ENCODE results near the gene BARHL1.

BARHL1 gene

DNA sequence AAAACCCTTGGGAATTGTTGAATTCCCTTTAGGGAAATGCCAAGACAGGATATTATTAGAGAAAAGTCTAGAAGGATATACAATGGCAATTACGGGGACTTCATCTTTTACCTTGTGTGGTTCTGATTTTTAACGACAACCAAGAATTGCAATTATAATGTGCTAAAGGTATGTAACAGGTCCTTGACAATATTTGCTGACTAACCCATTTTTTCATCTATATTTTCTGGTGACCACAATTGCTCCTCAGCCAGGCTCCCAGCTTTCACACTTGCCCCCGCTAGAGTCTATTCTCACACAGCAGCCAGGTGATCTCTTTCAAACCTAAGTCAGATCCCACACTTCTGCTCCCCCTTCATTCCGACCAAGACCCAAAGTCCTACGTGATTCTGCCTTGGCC is 34.3 kb downstream of the BARHL1 start:
- CTCF ChIA-PET: no interaction called here
- POLR2A ChIA-PET: no interaction called here
- DNase-seq (ENCODE audit: extremely low spot score): no peak
- TF ChIP-seq, protein P1, sequence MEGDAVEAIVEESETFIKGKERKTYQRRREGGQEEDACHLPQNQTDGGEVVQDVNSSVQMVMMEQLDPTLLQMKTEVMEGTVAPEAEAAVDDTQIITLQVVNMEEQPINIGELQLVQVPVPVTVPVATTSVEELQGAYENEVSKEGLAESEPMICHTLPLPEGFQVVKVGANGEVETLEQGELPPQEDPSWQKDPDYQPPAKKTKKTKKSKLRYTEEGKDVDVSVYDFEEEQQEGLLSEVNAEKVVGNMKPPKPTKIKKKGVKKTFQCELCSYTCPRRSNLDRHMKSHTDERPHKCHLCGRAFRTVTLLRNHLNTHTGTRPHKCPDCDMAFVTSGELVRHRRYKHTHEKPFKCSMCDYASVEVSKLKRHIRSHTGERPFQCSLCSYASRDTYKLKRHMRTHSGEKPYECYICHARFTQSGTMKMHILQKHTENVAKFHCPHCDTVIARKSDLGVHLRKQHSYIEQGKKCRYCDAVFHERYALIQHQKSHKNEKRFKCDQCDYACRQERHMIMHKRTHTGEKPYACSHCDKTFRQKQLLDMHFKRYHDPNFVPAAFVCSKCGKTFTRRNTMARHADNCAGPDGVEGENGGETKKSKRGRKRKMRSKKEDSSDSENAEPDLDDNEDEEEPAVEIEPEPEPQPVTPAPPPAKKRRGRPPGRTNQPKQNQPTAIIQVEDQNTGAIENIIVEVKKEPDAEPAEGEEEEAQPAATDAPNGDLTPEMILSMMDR (IDR thresholded peaks at IDR 0.05; ENCODE audit: control extremely low read depth, extremely low read depth, low read depth, missing control alignments): no peak

DNA sequence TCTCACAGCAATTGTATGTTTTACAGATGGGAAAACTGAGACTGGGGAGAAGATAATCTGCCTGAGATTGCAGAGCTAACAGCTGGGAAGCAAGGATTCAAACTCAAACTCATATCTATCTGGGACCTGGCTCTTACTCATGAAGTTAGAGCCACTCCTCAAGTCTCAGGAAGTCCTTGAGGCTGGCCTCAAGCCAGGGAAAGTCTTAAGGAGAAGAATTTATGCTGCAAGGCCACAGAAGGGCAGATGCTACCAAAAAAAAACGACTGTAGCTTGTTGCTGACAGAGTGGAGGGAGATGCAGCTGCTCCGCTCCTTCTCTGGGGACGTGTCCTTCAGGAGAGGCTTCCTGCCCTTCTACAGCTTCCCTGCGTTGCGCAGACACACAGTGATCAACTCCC is 39.8 kb downstream of the BARHL1 start:
- ChIA-PET CTCF (interaction anchor here (0.6 to 0.8 kb wide), 3 partner anchors 15 to 151 kb away, joined by 3 read pairs; no protein-coding TSS in a partner anchor), POLR2A (no interaction called here)
- DNase-seq (ENCODE audit: extremely low spot score): no peak
- TF ChIP-seq, protein P1 (IDR thresholded peaks at IDR 0.05; ENCODE audit: control extremely low read depth, extremely low read depth, low read depth, missing control alignments): no peak

DNA sequence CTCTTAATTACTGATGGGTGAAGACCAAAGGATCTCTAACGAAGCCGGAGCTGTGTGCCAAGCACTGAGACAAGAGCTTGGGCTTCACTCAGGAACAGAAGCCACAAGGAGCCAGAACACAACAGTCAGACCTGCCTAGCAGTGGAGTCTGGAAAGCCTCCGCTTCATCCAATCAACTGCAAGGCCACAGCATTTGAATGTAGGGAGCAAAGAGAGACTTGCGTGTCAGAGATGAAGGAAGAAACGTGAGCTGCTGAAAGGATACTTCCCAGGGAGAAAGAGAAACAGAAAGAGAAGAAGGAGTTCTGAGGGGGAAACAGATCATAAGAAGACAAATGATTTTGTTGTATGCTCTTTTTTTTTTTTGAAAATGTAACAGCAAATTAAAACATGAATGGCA is 43.9 kb downstream of the BARHL1 start:
- POLR2A ChIA-PET: no interaction called here
- no peak for DNase-seq (ENCODE audit: extremely low spot score)
- TF ChIP-seq, protein P1 (IDR thresholded peaks at IDR 0.05; ENCODE audit: control extremely low read depth, extremely low read depth, low read depth, missing control alignments): no peak
- CTCF ChIA-PET: no interaction called here

DNA sequence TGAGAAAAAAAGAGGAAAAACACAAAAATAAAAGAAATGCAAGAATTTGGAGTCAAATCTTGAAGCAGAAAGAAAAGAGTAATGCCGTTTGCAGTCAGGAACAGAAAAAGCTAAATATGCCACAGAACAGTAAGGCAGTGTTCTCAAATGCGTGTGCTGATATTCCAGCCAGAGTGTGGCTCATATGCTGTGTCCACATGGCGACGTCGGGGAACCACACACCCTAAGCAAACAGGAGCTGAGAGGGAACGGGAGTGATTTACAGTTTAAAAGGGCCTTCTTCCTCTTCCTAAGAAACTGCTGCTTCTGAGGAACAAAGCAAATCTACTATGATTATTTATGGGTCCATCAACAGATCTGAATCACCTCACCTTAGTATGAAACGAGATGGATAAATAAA is 44.7 kb downstream of the BARHL1 start:
- DNase-seq (ENCODE audit: extremely low spot score): no peak
- ChIA-PET POLR2A (no interaction called here), CTCF (no interaction called here)
- TF ChIP-seq, protein P1 (IDR thresholded peaks at IDR 0.05; ENCODE audit: control extremely low read depth, extremely low read depth, low read depth, missing control alignments): no peak

DNA sequence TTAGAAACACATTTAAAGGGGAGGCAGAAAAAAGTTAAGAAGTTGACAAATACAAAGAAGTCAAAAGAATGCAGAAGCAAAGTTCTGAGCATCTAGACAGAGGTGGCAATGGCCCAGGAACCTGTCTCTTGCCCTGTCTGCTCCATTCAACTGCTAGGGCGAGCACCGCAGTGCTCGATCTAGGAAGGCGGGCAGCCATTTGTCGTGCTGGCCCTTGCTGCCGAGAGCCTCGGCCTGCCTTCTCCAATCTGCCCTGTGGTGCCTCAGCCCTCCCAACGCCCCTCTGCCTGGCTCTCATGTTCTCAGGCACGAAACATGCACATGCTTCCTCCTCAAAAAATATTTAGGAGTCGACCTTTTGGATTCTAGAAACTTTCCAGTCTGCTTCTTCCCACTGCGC is 45.2 kb downstream of the BARHL1 start:
- TF ChIP-seq, protein P1 (IDR thresholded peaks at IDR 0.05; ENCODE audit: control extremely low read depth, extremely low read depth, low read depth, missing control alignments): no peak
- no peak for DNase-seq (ENCODE audit: extremely low spot score)
- CTCF ChIA-PET: no interaction called here
- POLR2A ChIA-PET: no interaction called here

DNA sequence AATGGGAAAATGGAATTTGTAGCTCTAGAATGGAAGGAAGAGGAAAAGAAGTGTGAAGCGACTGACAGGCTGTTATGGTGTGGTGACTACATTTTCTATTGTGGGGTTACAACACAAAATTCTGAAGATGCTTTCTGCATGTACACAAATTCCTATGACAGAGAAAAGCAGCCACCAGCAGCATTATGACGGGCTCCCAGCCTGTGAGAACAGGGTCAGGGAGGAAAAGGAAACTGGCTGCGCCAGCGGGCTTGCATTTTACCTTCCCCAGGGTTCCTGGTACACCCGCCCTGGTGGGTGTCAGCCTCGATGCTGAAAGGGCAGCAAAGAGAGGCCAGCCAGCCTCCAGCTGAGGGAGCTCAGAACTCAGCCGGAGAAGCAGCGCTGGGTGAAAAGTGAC is 46.3 kb downstream of the BARHL1 start:
- DNase-seq (ENCODE audit: extremely low spot score): no peak
- POLR2A ChIA-PET: no interaction called here
- TF ChIP-seq, protein P1 (IDR thresholded peaks at IDR 0.05; ENCODE audit: control extremely low read depth, extremely low read depth, low read depth, missing control alignments): no peak
- CTCF ChIA-PET: no interaction called here

DNA sequence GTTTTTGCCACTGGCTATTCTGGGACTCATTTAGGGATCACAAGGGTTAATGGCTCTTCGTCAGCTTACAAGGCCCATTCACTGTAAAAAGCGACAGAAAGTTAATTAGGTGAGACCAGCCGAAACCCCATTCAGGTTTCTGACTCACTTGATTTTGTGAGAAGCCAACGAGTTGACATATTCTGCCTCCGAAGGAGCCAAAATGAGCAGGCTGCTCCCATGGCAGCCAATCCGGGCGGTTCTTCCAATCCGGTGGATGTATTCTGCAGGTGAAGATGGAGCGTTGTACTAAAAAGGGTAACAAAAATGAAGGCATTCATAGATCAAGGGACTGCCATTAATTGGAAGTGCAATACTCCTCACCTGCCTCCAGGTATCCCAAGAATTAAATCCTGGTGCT is 47.7 kb downstream of the BARHL1 start:
- TF ChIP-seq, protein P1 (IDR thresholded peaks at IDR 0.05; ENCODE audit: control extremely low read depth, extremely low read depth, low read depth, missing control alignments): no peak
- POLR2A ChIA-PET: no interaction called here
- CTCF ChIA-PET: no interaction called here

More for the DNA sequence above, 47.7 kb downstream of the BARHL1 start:
- DNase-seq (ENCODE audit: extremely low spot score): no peak

All from GM10248 (cell line).